T-helper 17 cell (primary cell): ENCODE results near the gene TIGAR. TPM values are rescaled to one million over a fixed set of nuclear protein-coding genes. Genes with fewer than 3 reads are reported as not detected.

Experiments
- ATAC-seq: fragments of 150-1000 bp; cut with Tn5 transposase; 2 replicates; pipeline ENCODE4 v1.10.0; 2021; ENCODE audit warnings: mild to moderate bottlenecking, moderate library complexity
- DNase-seq, 3 donors: peaks; one replicate each; pipeline versions ENCODE4 v3.0.0 to v3.0.0-alpha.2; 2020 to 2021
- H3K9me3 ChIP-seq: one replicate; pipeline ENCODE4 v1.7.0; 2013; ENCODE audit warnings: low read length, mild to moderate bottlenecking; ENCODE audit not compliant: control insufficient read depth, poor library complexity, severe bottlenecking
- H3K27ac Mint-ChIP-seq: one replicate; pipeline ENCODE4 v1.8.0; 2022; ENCODE audit warnings: mild to moderate bottlenecking, moderate library complexity, mixed read lengths
- H3K27me3 Mint-ChIP-seq: one replicate; pipeline ENCODE4 v1.8.0; 2022; ENCODE audit warnings: mixed read lengths
- H3K36me3 Mint-ChIP-seq: one replicate; pipeline ENCODE4 v1.8.0; 2022; ENCODE audit warnings: low read depth, mixed read lengths
- H3K4me1 Mint-ChIP-seq: one replicate; pipeline ENCODE4 v1.8.0; 2022; ENCODE audit warnings: mild to moderate bottlenecking, mixed read lengths
- H3K4me3 Mint-ChIP-seq: one replicate; pipeline ENCODE4 v1.8.0; 2022; ENCODE audit warnings: mild to moderate bottlenecking, moderate library complexity, mixed read lengths
- total RNA-seq, 4 donors: library from RNA in 2 of 4; stranded (reverse) in 2 of 4; gene quantifications; one replicate each; pipeline ENCODE4 v1.2.3 and lab custom pipeline; 2022 to 2026

Gene TIGAR
- total RNA-seq, 2 donors from 2014 or later = 7.8 to 10.7 TPM

DNA sequence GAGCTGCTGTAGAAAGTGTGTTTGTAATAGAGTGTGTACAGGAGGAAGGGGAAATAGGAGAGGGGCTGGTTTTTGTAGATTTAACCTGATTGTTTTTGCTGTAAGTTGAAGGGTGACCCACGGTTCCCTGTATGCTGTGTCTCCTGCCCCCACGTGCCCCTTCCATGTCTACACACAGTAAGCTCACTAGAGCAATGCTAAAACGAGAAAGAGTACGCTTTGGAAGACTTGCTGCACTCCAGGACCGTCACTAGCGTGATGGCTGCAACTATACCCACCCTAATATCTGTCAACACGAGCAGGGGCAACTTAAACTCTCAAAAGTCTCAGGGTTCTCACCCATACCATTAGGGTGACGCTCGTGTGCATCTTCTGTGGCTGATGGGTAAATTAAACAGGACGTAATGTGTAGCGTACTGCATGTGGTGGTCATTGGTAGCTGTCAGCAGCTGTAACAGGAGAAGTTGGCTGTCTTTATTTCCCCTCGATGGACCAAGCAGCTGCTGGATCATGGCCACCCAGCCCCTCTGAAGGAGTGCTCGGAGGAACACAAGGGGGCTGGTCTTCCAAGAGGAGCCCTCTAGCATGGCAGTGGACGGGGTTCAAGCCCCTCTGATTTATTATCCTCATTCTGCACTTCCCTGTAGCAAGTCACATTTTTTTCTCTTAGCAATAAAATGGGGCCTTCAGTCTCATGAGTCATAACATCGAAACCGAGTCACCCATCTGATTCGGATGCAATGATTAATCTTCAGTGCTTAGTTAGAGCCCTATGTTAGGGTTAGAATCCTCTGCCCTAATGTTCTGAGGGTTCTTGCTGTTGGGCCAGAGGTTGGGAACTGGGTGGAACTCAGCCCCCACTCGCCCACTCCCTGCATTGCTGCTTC, 33.4 kb upstream of the TIGAR start:
- peak overlapping the region; percentile 83 for H3K4me3 Mint-ChIP-seq
- peaks cover 14% of the 10 kb centered on the region for H3K36me3 Mint-ChIP-seq

GRCh38 chr12:4288296-4289131, 32.5 kb upstream of the TIGAR start:
- H3K9me3 ChIP-seq = no peaks in the 10 kb centered on the region
- peak overlapping the region; percentile 64 for H3K4me3 Mint-ChIP-seq
- no peaks in the 10 kb centered on the region for H3K27me3 Mint-ChIP-seq
- H3K4me1 Mint-ChIP-seq = peaks cover 89% of the 10 kb centered on the region
- peak overlapping the region; percentile 98 for H3K27ac Mint-ChIP-seq
- peaks cover 14% of the 10 kb centered on the region for H3K36me3 Mint-ChIP-seq
- no peak for DNase-seq
- no peak for ATAC-seq

More for the DNA sequence above, 33.4 kb upstream of the TIGAR start:
- DNase-seq = no peak
- Mint-ChIP-seq H3K27ac (peak overlapping the region; percentile 98), H3K27me3 (no peaks in the 10 kb centered on the region), H3K4me1 (peaks cover 88% of the 10 kb centered on the region)
- H3K9me3 ChIP-seq = no peaks in the 10 kb centered on the region
- peak; percentile 35 for ATAC-seq

GRCh38 chr12:4289231-4289878, 31.7 kb upstream of the TIGAR start:
- ATAC-seq (no peak), DNase-seq (no peak)
- no peaks in the 10 kb centered on the region for H3K9me3 ChIP-seq
- Mint-ChIP-seq H3K4me3 (no peak overlapping the region), H3K36me3 (peaks cover 16% of the 10 kb centered on the region), H3K4me1 (peaks cover 88% of the 10 kb centered on the region), H3K27ac (peak overlapping the region; percentile 98), H3K27me3 (no peaks in the 10 kb centered on the region)

GRCh38 chr12:4289998-4290790, 30.8 kb upstream of the TIGAR start:
- H3K27ac Mint-ChIP-seq = peak overlapping the region; percentile 98
- no peaks in the 10 kb centered on the region for H3K9me3 ChIP-seq
- DNase-seq = no peak
- H3K4me3 Mint-ChIP-seq = no peak overlapping the region
- H3K36me3 Mint-ChIP-seq = peaks cover 21% of the 10 kb centered on the region
- H3K27me3 Mint-ChIP-seq = no peaks in the 10 kb centered on the region
- no peak for ATAC-seq
- H3K4me1 Mint-ChIP-seq = peaks cover 86% of the 10 kb centered on the region

GRCh38 chr12:4292341-4293073, 28.5 kb upstream of the TIGAR start:
- H3K27ac Mint-ChIP-seq = peak overlapping the region; percentile 98
- H3K9me3 ChIP-seq = no peaks in the 10 kb centered on the region
- ATAC-seq = no peak
- H3K27me3 Mint-ChIP-seq = no peaks in the 10 kb centered on the region
- H3K4me1 Mint-ChIP-seq = peaks cover 72% of the 10 kb centered on the region
- DNase-seq = peak in 1 of 3 donors; percentile 0
- H3K4me3 Mint-ChIP-seq = peak overlapping the region; percentile 85
- H3K36me3 Mint-ChIP-seq = peaks cover 16% of the 10 kb centered on the region

DNA sequence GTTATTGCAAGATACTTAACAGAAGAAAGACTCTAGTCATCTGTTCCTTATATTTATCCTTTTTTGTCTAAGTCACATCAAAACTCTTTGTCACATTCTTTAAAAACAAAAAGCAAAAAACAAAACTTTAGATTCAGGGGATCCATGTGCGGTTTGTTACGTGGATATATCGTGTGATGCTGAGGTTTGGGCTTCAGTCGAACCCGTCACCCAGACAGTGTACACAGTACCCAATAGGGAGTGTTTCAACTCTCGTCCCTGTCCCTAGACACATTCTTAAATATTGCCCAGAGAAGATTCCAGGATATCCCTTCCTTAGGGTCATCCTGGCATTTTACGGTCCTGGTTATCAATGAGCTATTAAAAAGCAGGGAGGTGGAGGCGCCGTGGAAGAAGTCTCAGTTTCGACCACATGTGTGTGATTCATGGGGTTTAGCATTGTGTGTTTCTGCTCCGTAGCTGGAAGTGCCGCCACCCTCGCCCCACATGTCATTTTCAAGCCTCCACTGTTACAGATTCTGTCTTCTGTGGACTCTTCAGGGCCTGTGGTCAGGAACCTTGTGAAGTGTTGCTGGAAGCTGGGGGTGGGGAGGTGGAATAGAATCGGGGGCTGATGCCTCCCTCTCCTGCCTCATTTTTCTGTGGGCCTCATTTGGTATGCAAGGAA, 27.6 kb upstream of the TIGAR start:
- no peaks in the 10 kb centered on the region for H3K9me3 ChIP-seq
- no peak for DNase-seq
- ATAC-seq = peak; percentile 64
- Mint-ChIP-seq H3K27ac (peak overlapping the region; percentile 98), H3K4me1 (peaks cover 62% of the 10 kb centered on the region), H3K27me3 (no peaks in the 10 kb centered on the region), H3K36me3 (peaks cover 14% of the 10 kb centered on the region), H3K4me3 (peak overlapping the region; percentile 85)

DNA sequence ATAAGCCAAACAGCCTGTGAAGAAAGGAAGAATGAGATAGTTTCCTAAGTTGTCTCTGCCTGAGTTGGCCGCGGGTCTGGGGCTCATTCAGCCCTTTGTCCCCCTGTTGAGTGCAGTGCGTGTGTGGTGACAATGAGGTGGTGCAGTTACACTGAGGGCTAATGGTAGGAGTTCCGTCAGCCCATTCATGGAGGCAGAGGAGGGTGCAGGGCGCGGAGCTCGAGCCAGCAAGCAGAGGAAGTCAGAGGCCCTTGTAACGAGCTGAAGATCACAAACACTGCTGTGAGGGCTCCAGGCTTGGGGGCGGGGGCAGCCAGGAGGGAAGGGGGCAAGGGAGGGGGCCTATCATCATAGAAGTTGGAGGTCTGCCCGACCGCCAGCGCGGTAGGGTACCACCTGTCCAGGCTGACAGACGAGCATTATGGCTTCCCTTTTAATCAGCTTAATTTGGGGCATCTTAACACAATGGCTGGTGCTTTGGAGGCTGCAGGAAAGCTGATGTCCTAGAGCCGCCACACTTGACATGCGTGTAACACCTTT, 27.0 kb upstream of the TIGAR start:
- DNase-seq = no peak
- peak overlapping the region; percentile 98 for H3K27ac Mint-ChIP-seq
- H3K9me3 ChIP-seq = no peaks in the 10 kb centered on the region
- peak overlapping the region; percentile 85 for H3K4me3 Mint-ChIP-seq
- no peaks in the 10 kb centered on the region for H3K27me3 Mint-ChIP-seq
- peaks cover 56% of the 10 kb centered on the region for H3K4me1 Mint-ChIP-seq
- ATAC-seq = peak; percentile 63
- H3K36me3 Mint-ChIP-seq = peaks cover 12% of the 10 kb centered on the region

DNA sequence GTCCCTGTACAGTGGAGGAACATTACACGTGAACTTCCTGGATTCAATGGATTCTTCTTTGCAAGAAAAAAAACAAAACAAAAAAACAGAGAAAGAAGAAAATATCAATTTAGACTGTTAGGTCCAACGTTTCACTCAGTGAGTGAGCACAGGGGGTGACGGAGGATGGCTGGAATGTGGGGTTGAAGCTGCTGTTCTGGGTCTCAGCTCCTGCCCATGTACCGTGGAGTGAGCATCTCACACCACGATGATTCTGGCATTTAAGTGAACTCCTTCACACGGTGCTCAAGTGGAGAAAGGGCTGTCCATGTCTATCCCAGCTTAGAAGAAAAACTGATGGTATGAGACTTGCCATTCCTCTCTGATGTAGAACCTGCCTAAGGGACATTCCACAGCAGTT, 24.3 kb upstream of the TIGAR start:
- Mint-ChIP-seq H3K4me3 (no peak overlapping the region), H3K27ac (no peak overlapping the region), H3K36me3 (peaks cover 10% of the 10 kb centered on the region), H3K27me3 (no peaks in the 10 kb centered on the region), H3K4me1 (peaks cover 43% of the 10 kb centered on the region)
- no peak for DNase-seq
- no peak for ATAC-seq
- H3K9me3 ChIP-seq = no peaks in the 10 kb centered on the region

- no peaks in the 10 kb centered on the region for H3K9me3 ChIP-seq
- Mint-ChIP-seq H3K27me3 (no peaks in the 10 kb centered on the region), H3K27ac (peak overlapping the region; percentile 57), H3K4me3 (no peak overlapping the region), H3K36me3 (peaks cover 9% of the 10 kb centered on the region), H3K4me1 (peaks cover 42% of the 10 kb centered on the region)
- ATAC-seq (no peak), DNase-seq (no peak)
These were observed 23.4 kb upstream of the TIGAR start for GRCh38 chr12:4297617-4298016.

DNA sequence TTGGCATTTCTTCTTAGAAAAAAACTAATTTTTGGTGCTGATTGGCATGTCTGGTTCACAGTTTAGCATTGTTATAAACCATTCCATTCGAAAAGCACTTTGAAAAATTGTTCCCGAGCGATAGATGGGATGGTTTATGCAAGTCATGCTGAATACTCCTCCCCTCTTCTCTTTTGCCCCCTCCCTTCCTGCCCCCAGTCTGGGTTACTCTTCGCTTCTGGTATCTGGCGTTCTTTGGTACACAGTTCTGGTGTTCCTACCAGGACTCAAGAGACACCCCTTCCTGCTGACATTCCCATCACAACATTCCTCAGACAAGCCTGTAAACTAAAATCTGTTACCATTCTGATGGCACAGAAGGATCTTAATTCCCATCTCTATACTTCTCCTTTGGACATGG, 20.1 kb upstream of the TIGAR start:
- no peak for ATAC-seq
- peak overlapping the region; percentile 62 for H3K27ac Mint-ChIP-seq
- no peak for DNase-seq
- no peaks in the 10 kb centered on the region for H3K9me3 ChIP-seq
- peaks cover 28% of the 10 kb centered on the region for H3K4me1 Mint-ChIP-seq
- no peak overlapping the region for H3K4me3 Mint-ChIP-seq
- peaks cover 3% of the 10 kb centered on the region for H3K36me3 Mint-ChIP-seq
- H3K27me3 Mint-ChIP-seq = no peaks in the 10 kb centered on the region

DNA sequence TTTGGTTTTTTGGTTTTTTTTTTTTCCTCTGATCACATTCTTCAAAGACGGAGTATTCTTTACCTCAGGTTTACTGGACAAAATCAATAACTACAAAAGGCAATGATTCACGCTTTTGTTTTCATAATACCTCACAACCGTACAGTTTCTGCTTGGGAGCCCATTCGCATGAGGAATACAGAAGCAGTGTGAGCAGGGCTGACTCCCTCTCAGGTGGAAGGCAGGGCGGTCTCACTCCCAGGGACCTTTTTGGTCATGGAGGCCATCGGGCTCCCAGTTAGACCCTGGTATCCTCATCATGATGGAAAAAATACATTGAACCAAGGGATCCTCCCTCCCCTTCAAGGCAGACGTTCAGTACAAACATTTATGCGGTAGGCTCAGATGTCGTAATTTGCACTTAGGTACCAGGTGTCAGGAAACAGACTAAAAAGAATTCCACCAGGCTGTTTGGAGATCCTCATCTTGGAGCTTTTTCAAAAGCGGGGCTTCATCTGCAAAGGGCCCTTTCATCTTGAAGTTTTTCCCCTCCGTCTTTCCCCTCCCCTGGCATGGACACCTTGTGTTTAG, 19.0 kb upstream of the TIGAR start:
- ATAC-seq (no peak), DNase-seq (no peak)
- peaks cover 25% of the 10 kb centered on the region for H3K4me1 Mint-ChIP-seq
- H3K9me3 ChIP-seq = no peaks in the 10 kb centered on the region
- H3K36me3 Mint-ChIP-seq = peaks cover 3% of the 10 kb centered on the region
- H3K4me3 Mint-ChIP-seq = peak overlapping the region; percentile 63
- peak overlapping the region; percentile 24 for H3K27ac Mint-ChIP-seq
- no peaks in the 10 kb centered on the region for H3K27me3 Mint-ChIP-seq
